ENCODE measurements around the gene TINAGL1. TPM values are rescaled to one million over a fixed set of nuclear protein-coding genes. Genes with fewer than 3 reads are reported as not detected.

Gene TINAGL1
- total RNA-seq, 2 donors from 2014 or later, result 116 to 130 TPM

DNA sequence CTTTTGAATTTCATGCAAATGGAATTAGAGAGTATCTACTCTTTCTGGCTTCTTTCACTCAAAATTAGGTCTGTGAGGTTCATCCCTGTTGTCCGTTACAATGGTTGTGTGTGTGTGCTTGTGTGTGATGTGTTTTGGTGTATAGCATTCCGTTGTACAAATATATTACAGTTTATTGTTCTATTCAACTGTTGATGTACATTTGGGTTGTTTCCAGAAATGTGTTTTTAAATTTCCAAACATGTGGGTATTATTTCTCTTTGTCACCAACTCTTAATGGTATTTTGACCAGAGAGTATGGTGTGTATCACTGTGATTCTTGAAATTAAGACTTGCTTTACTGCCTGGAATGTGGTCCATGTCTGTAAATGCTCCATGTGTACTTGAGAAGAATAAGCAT lies 24.3 kb downstream of the TINAGL1 start:
- Histone ChIP-seq H3K4me3 (no peak overlapping the region), H3K36me3 (no peaks in the 10 kb centered on the region), H3K27ac (no peak overlapping the region), H3K4me1 (no peaks in the 10 kb centered on the region), H3K27me3 (no peaks in the 10 kb centered on the region), H3K9me3 (no peaks in the 10 kb centered on the region), H3K9ac (ENCODE audit: low read depth in 2 of 2, low read length in 2 of 2) (no peak overlapping the region)
- DNase-seq, result no peak
- intact Hi-C loops (cut with DNase I), result no loop called here
- no peak for TF ChIP-seq CTCF (IDR thresholded peaks at IDR 0.05)

DNA sequence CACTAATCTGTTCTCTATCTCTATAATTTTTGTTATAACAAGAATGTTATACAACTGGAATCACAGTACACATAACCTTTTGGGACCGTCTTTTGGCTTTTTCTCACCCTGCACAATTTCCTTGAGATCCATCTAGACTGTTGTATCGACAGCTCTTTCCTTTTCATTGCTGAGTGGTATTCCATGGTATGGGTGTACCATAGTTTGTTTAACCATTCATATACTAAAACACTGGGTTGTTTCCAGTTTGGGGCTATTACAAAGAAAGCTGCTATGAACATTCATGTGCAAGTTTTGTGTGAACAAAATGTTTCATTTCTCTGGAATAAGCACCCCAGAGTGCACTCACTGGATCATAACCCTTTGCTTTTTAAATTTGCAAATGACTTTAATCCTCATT lies 25.8 kb downstream of the TINAGL1 start:
- TF ChIP-seq CTCF (IDR thresholded peaks at IDR 0.05), result no peak
- DNase-seq, result no peak
- intact Hi-C loops (cut with DNase I), result no loop called here

GRCh38 chr1:31605908-31606427 lies 29.7 kb downstream of the TINAGL1 start:
- no peak for TF ChIP-seq CTCF (IDR thresholded peaks at IDR 0.05)
- Histone ChIP-seq H3K4me1 (no peaks in the 10 kb centered on the region), H3K9me3 (no peaks in the 10 kb centered on the region), H3K4me3 (no peak overlapping the region), H3K9ac (ENCODE audit: low read depth in 2 of 2, low read length in 2 of 2) (no peak overlapping the region), H3K27me3 (no peaks in the 10 kb centered on the region), H3K36me3 (no peaks in the 10 kb centered on the region), H3K27ac (no peak overlapping the region)
- intact Hi-C loops (cut with DNase I), result no loop called here
- no peak for DNase-seq

More for the DNA sequence above, 25.8 kb downstream of the TINAGL1 start:
- Histone ChIP-seq H3K9me3 (no peaks in the 10 kb centered on the region), H3K27ac (no peak overlapping the region), H3K4me3 (no peak overlapping the region), H3K36me3 (no peaks in the 10 kb centered on the region), H3K9ac (ENCODE audit: low read depth in 2 of 2, low read length in 2 of 2) (no peak overlapping the region), H3K4me1 (no peaks in the 10 kb centered on the region), H3K27me3 (no peaks in the 10 kb centered on the region)

- no peaks in the 10 kb centered on the region for H3K36me3 ChIP-seq
- no peak overlapping the region for H3K9ac ChIP-seq (ENCODE audit: low read depth in 2 of 2, low read length in 2 of 2)
- no peak overlapping the region for H3K27ac ChIP-seq
- H3K4me1 ChIP-seq, result no peaks in the 10 kb centered on the region
- intact Hi-C loops (cut with DNase I), result no loop called here
- H3K27me3 ChIP-seq, result no peaks in the 10 kb centered on the region
- no peak for DNase-seq
- no peaks in the 10 kb centered on the region for H3K9me3 ChIP-seq
- H3K4me3 ChIP-seq, result no peak overlapping the region
- no peak for TF ChIP-seq CTCF (IDR thresholded peaks at IDR 0.05)
Measured at GRCh38 chr1:31607360-31607759, 31.0 kb downstream of the TINAGL1 start.

GRCh38 chr1:31609514-31610118 lies 33.3 kb downstream of the TINAGL1 start:
- Histone ChIP-seq H3K4me3 (no peak overlapping the region), H3K27ac (no peak overlapping the region), H3K9ac (ENCODE audit: low read depth in 2 of 2, low read length in 2 of 2) (no peak overlapping the region), H3K4me1 (no peaks in the 10 kb centered on the region), H3K36me3 (no peaks in the 10 kb centered on the region), H3K9me3 (no peaks in the 10 kb centered on the region), H3K27me3 (no peaks in the 10 kb centered on the region)
- intact Hi-C loops (cut with DNase I), result no loop called here
- no peak for TF ChIP-seq CTCF (IDR thresholded peaks at IDR 0.05)
- no peak for DNase-seq

Measured in colonic mucosa (tissue), 4 donors.